ENCODE measurements around the gene PODN. TPM values are rescaled to one million over a fixed set of nuclear protein-coding genes. Genes with fewer than 3 reads are reported as not detected.
A peak's percentile ranks its signal among the peaks of the same experiment; 100 is the strongest.

PODN gene
- not detected for polyA plus RNA-seq (2013, experiment 1 of 2)
- polyA plus RNA-seq (2013, experiment 2 of 2) = not detected

- Histone ChIP-seq H3K18ac (ENCODE audit: low read length) (no peak within 1 kb of the TSS), H3K79me2 (ENCODE audit: control insufficient read depth, insufficient read depth, low read length) (no peaks in the 10 kb centered on the region), H3K27me3 (ENCODE audit: insufficient read depth, low read length, poor library complexity) (peaks cover 35% of the 10 kb centered on the region), H3K56ac (ENCODE audit: low read length) (no peak within 1 kb of the TSS), H2BK15ac (replicated peaks; ENCODE audit: low read depth) (no peak within 1 kb of the TSS), H2BK120ac (ENCODE audit: low read depth, low read length) (no peak within 1 kb of the TSS), H2BK5ac (ENCODE audit: low read length) (no peak within 1 kb of the TSS), H3K27ac (ENCODE audit: low read depth, low read length) (no peak within 1 kb of the TSS), H3K36me3 (ENCODE audit: control insufficient read depth, insufficient read depth, low read length) (no peaks in the 10 kb centered on the region), H4K5ac (ENCODE audit: low read length) (no peak within 1 kb of the TSS), H4K8ac (ENCODE audit: low read depth, low read length) (no peak within 1 kb of the TSS), H3K4me1 (ENCODE audit: control insufficient read depth, low read depth, low read length) (no peaks in the 10 kb centered on the region), H3K4me3 (ENCODE audit: low read length) (no peak within 1 kb of the TSS), H3K9ac (ENCODE audit: low read length) (no peak within 1 kb of the TSS), H2AK5ac (ENCODE audit: low read length) (no peak within 1 kb of the TSS), H3K4ac (ENCODE audit: low read depth, low read length) (no peak within 1 kb of the TSS), H3K4me2 (ENCODE audit: low read length) (peak within 1 kb of the TSS; percentile 34), H3K79me1 (ENCODE audit: low read length) (no peaks in the 10 kb centered on the region), H3K23ac (ENCODE audit: low read length) (peak within 1 kb of the TSS; percentile 83)
- WGBS (ENCODE audit: extremely low coverage, insufficient coverage, low lambda C conversion rate) = no CpG with 5 or more reads among the region's 73 CpGs
- DNase-seq = no peak
Observed at GRCh38 chr1:53061859-53062707, at the start of gene PODN. TSS of gene PODN (plus strand) at chr1:53062213. CDS start at chr1:53069856, 7,643 bp downstream.

DNA sequence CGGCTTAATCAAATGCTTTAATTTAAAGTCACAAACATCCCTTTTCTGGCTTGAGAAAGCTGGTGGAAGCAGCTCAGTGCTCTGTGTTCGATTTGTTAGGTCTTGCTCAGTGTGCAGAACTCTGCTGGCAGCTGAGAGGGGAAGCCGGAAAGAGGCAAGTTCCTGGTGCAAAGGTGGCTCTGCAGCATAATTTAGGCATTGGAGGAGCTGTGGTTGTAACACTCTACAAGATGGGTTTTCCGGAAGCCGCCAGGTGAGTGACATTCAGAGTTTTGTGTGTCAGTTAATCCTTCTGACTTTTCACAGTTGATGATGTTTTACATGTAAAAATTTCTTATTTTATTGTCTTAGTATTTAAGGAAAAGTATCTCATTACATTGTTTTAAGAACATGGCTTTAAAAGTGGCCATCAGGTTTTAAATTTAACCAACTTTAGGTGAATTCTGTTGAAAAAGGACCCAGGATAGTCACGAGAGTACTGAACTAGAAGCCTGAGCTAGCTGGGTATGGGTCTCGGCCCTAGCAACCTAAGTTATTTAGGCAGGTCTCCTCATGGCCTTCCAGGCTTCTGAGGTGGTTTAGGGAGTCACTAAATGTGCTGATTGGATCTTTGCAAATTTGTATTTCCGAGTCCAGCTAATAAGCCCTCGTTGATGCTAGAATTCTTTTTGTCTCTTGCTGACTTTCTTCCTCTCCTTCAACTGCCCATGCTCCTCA is 47.1 kb upstream of the PODN start:
- Histone ChIP-seq H2BK5ac (ENCODE audit: low read length) (no peak overlapping the region), H3K36me3 (ENCODE audit: control insufficient read depth, insufficient read depth, low read length) (no peaks in the 10 kb centered on the region), H2AK5ac (ENCODE audit: low read length) (no peak overlapping the region), H3K9ac (ENCODE audit: low read length) (peak overlapping the region; percentile 69), H3K4me1 (ENCODE audit: control insufficient read depth, low read depth, low read length) (no peaks in the 10 kb centered on the region), H3K4ac (ENCODE audit: low read depth, low read length) (no peak overlapping the region), H3K18ac (ENCODE audit: low read length) (no peak overlapping the region), H3K79me1 (ENCODE audit: low read length) (no peaks in the 10 kb centered on the region), H3K27ac (ENCODE audit: low read depth, low read length) (no peak overlapping the region), H3K23ac (ENCODE audit: low read length) (peak overlapping the region; percentile 90), H2BK15ac (replicated peaks; ENCODE audit: low read depth) (no peak overlapping the region), H3K4me2 (ENCODE audit: low read length) (peak overlapping the region; percentile 73), H3K56ac (ENCODE audit: low read length) (peak overlapping the region; percentile 71), H3K79me2 (ENCODE audit: control insufficient read depth, insufficient read depth, low read length) (no peaks in the 10 kb centered on the region), H4K8ac (ENCODE audit: low read depth, low read length) (no peak overlapping the region), H3K4me3 (ENCODE audit: low read length) (peak overlapping the region; percentile 63), H4K5ac (ENCODE audit: low read length) (no peak overlapping the region), H2BK120ac (ENCODE audit: low read depth, low read length) (no peak overlapping the region), H3K27me3 (ENCODE audit: insufficient read depth, low read length, poor library complexity) (no peaks in the 10 kb centered on the region)
- peak; percentile 95 for DNase-seq
- WGBS (ENCODE audit: extremely low coverage, insufficient coverage, low lambda C conversion rate) = no CpG with 5 or more reads among the region's 9 CpGs

GRCh38 chr1:53015508-53015860 is 46.5 kb upstream of the PODN start:
- Histone ChIP-seq H4K5ac (ENCODE audit: low read length) (peak overlapping the region; percentile 26), H3K4me3 (ENCODE audit: low read length) (peak overlapping the region; percentile 63), H3K4me2 (ENCODE audit: low read length) (peak overlapping the region; percentile 73), H3K23ac (ENCODE audit: low read length) (peak overlapping the region; percentile 90), H3K36me3 (ENCODE audit: control insufficient read depth, insufficient read depth, low read length) (no peaks in the 10 kb centered on the region), H2BK5ac (ENCODE audit: low read length) (no peak overlapping the region), H2AK5ac (ENCODE audit: low read length) (no peak overlapping the region), H4K8ac (ENCODE audit: low read depth, low read length) (no peak overlapping the region), H3K4ac (ENCODE audit: low read depth, low read length) (no peak overlapping the region), H3K79me2 (ENCODE audit: control insufficient read depth, insufficient read depth, low read length) (no peaks in the 10 kb centered on the region), H3K18ac (ENCODE audit: low read length) (no peak overlapping the region), H2BK15ac (replicated peaks; ENCODE audit: low read depth) (no peak overlapping the region), H3K56ac (ENCODE audit: low read length) (peak overlapping the region; percentile 71), H3K27me3 (ENCODE audit: insufficient read depth, low read length, poor library complexity) (no peaks in the 10 kb centered on the region), H3K79me1 (ENCODE audit: low read length) (no peaks in the 10 kb centered on the region), H3K4me1 (ENCODE audit: control insufficient read depth, low read depth, low read length) (no peaks in the 10 kb centered on the region), H3K27ac (ENCODE audit: low read depth, low read length) (no peak overlapping the region), H3K9ac (ENCODE audit: low read length) (peak overlapping the region; percentile 69), H2BK120ac (ENCODE audit: low read depth, low read length) (peak overlapping the region; percentile 45)
- no peak for DNase-seq
- no CpG with 5 or more reads among the region's 3 CpGs for WGBS (ENCODE audit: extremely low coverage, insufficient coverage, low lambda C conversion rate)

DNA sequence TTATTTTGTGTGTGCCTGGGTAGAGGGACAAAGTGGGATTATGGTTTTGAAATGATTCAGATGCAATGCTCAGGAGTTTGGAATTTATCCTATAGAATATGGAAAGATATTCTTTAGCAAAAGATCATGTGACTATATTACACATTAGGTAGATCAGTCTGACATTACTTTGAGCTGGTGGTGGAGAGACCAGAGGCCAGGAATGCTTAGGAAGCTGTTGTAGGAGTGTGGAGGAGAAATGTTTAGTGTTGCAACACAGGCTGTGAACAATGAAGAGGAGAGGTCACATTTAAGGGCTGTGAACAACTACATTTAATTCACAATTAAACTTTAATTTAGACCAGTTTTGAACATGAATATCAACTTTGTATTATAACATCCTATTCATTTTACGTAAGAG is 45.3 kb upstream of the PODN start:
- no peak overlapping the region for H2AK5ac ChIP-seq (ENCODE audit: low read length)
- no peak overlapping the region for H3K56ac ChIP-seq (ENCODE audit: low read length)
- no peak overlapping the region for H3K9ac ChIP-seq (ENCODE audit: low read length)
- no peak overlapping the region for H4K8ac ChIP-seq (ENCODE audit: low read depth, low read length)
- no peak overlapping the region for H3K27ac ChIP-seq (ENCODE audit: low read depth, low read length)
- H3K23ac ChIP-seq (ENCODE audit: low read length) = no peak overlapping the region
- no peak overlapping the region for H2BK15ac ChIP-seq (replicated peaks; ENCODE audit: low read depth)
- H3K4ac ChIP-seq (ENCODE audit: low read depth, low read length) = no peak overlapping the region
- no peaks in the 10 kb centered on the region for H3K79me1 ChIP-seq (ENCODE audit: low read length)
- H3K27me3 ChIP-seq (ENCODE audit: insufficient read depth, low read length, poor library complexity) = no peaks in the 10 kb centered on the region
- no peak overlapping the region for H2BK5ac ChIP-seq (ENCODE audit: low read length)
- H3K4me3 ChIP-seq (ENCODE audit: low read length) = no peak overlapping the region
- no peak overlapping the region for H3K18ac ChIP-seq (ENCODE audit: low read length)
- DNase-seq = no peak
- no peaks in the 10 kb centered on the region for H3K79me2 ChIP-seq (ENCODE audit: control insufficient read depth, insufficient read depth, low read length)
- H4K5ac ChIP-seq (ENCODE audit: low read length) = no peak overlapping the region
- H2BK120ac ChIP-seq (ENCODE audit: low read depth, low read length) = no peak overlapping the region
- H3K36me3 ChIP-seq (ENCODE audit: control insufficient read depth, insufficient read depth, low read length) = no peaks in the 10 kb centered on the region
- WGBS (ENCODE audit: extremely low coverage, insufficient coverage, low lambda C conversion rate) = no CpG with 5 or more reads among the region's 1 CpG
- H3K4me1 ChIP-seq (ENCODE audit: control insufficient read depth, low read depth, low read length) = no peaks in the 10 kb centered on the region
- no peak overlapping the region for H3K4me2 ChIP-seq (ENCODE audit: low read length)

- Histone ChIP-seq H3K4me2 (ENCODE audit: low read length) (no peak overlapping the region), H3K79me1 (ENCODE audit: low read length) (no peaks in the 10 kb centered on the region), H3K27me3 (ENCODE audit: insufficient read depth, low read length, poor library complexity) (no peaks in the 10 kb centered on the region), H3K79me2 (ENCODE audit: control insufficient read depth, insufficient read depth, low read length) (no peaks in the 10 kb centered on the region), H3K36me3 (ENCODE audit: control insufficient read depth, insufficient read depth, low read length) (no peaks in the 10 kb centered on the region), H3K4me3 (ENCODE audit: low read length) (no peak overlapping the region), H3K4ac (ENCODE audit: low read depth, low read length) (no peak overlapping the region), H2BK120ac (ENCODE audit: low read depth, low read length) (no peak overlapping the region), H2AK5ac (ENCODE audit: low read length) (no peak overlapping the region), H4K8ac (ENCODE audit: low read depth, low read length) (no peak overlapping the region), H3K56ac (ENCODE audit: low read length) (no peak overlapping the region), H2BK15ac (replicated peaks; ENCODE audit: low read depth) (no peak overlapping the region), H4K5ac (ENCODE audit: low read length) (no peak overlapping the region), H3K23ac (ENCODE audit: low read length) (no peak overlapping the region), H3K27ac (ENCODE audit: low read depth, low read length) (no peak overlapping the region), H3K9ac (ENCODE audit: low read length) (no peak overlapping the region), H3K4me1 (ENCODE audit: control insufficient read depth, low read depth, low read length) (no peaks in the 10 kb centered on the region), H3K18ac (ENCODE audit: low read length) (no peak overlapping the region), H2BK5ac (ENCODE audit: low read length) (no peak overlapping the region)
- WGBS (ENCODE audit: extremely low coverage, insufficient coverage, low lambda C conversion rate) = no CpG with 5 or more reads among the region's 5 CpGs
- DNase-seq = no peak
Observed at GRCh38 chr1:53020588-53020987, 41.4 kb upstream of the PODN start.
